Measurements from ENCODE around the gene PHKA1.

GRCh38 chrX:72663737-72664136, 50.4 kb downstream of the PHKA1 start:
- TF ChIP-seq CTCF (IDR thresholded peaks at IDR 0.05): no peak
- TF ChIP-seq POLR2A (IDR thresholded peaks at IDR 0.05): no peak

All from lower leg skin (tissue), 3 donors.